ENCODE measurements around the gene EYA2.

DNA sequence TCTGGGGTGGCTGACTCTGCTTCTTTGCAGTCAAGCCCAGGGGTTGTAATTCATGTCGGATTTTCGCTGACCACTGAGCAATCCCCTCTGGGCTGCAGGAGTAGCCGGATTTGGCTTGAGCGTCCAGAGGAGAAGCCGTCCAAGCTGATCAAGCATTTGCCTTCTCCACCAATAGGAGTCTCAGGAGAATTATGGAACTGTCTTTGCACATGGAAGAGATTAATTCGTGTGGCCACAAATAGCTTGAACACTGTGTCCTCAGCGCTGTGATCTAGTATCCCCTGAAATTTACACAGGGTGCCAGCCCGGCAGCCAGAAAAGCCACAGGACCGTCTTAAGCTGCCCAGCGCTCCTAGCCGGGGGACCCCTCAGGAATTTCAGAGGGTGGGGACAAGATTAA lies 37.1 kb downstream of the EYA2 start:
- TF ChIP-seq, protein P1, sequence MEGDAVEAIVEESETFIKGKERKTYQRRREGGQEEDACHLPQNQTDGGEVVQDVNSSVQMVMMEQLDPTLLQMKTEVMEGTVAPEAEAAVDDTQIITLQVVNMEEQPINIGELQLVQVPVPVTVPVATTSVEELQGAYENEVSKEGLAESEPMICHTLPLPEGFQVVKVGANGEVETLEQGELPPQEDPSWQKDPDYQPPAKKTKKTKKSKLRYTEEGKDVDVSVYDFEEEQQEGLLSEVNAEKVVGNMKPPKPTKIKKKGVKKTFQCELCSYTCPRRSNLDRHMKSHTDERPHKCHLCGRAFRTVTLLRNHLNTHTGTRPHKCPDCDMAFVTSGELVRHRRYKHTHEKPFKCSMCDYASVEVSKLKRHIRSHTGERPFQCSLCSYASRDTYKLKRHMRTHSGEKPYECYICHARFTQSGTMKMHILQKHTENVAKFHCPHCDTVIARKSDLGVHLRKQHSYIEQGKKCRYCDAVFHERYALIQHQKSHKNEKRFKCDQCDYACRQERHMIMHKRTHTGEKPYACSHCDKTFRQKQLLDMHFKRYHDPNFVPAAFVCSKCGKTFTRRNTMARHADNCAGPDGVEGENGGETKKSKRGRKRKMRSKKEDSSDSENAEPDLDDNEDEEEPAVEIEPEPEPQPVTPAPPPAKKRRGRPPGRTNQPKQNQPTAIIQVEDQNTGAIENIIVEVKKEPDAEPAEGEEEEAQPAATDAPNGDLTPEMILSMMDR (IDR thresholded peaks at IDR 0.05), result no peak
- no peak for TF ChIP-seq POLR2A (IDR thresholded peaks at IDR 0.05)
